ENCODE results near the gene KIF20A.
"Not testable (repeated sequence)": the region's sequence is repeated elsewhere in the genome, so short reads cannot be mapped to it uniquely, and the experiment has no call there.

Gene KIF20A

DNA sequence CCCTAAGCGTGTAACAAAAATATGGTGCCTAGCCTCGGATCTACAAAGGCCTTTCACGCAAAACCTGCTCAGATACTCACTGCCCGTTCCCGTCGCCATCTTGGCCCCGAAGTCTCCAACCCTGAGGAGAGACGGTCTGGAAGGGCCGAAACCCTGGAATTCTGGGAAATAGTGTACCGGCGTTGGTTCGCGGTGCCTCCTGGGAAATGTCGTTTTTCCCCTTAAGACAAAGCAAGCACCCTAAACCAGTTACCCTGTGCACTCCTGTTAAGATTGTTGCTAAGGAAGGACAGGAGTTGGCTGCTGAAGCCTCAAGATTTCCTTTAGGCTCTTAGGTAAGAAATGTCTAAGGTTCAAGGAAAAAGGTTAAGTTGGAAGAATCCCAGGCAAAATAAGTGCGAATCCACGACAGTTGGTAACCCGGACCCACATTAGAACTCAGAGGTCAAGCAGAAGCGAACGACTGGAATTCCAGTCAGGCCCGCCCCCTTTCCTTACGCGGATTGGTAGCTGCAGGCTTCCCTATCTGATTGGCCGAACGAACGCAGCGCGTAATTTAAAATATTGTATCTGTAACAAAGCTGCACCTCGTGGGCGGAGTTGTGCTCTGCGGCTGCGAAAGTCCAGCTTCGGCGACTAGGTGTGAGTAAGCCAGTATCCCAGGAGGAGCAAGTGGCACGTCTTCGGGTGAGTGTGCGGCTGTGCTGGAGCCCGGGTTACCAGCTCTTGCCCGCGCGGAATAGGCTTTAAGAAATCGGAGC is at the start of gene KIF20A, which contains the start of gene BRD8:
Gene KIF20A, plus strand, starts transcription at position 597 of the 761 bp plus-strand sequence. CDS start 569 bp downstream, outside the sequence.
Gene BRD8, minus strand, starts transcription at position 115 of the 761 bp plus-strand sequence. Its CDS starts 16 bp downstream, at position 99.
- DNase-seq = peak; percentile 91

DNA sequence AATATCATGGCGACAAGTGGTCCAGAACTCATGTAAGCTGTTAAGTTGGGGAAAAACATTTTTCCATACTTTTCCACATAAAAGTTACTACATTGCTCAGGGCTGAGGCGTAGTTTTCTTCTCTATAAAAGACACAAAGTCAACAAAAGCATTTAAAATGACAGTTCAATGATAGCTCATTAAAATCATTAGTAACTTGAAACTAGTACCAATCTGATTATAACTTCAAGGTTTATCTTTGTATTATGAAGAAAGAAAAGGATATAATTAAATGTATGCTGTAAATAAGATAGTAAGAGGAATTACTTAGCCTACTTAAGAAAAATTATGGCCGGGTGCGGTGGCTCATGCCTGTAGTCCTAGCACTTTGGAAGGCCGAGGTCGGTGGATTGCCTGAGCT is 49.6 kb upstream of the KIF20A start:
- no peak for DNase-seq

DNA sequence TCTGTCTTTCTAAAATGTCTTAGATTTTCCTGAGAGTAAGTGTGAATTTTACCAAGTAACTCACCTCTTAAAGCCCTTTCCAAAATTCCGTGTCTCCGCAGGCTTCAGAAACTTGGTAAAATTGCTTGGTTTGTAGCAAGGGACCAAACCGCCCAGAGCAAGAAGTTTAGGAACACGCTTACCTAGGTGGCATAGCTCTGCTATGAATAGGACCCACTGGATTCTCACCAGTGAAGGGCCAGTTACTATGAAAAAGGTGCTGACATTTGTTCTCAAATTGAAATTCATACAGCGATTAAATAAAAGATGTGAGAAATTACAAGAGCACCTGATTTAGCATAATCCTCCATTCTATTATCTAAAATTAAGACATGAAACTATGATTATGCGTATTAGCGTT is 46.4 kb upstream of the KIF20A start:
- DNase-seq = no peak

DNA sequence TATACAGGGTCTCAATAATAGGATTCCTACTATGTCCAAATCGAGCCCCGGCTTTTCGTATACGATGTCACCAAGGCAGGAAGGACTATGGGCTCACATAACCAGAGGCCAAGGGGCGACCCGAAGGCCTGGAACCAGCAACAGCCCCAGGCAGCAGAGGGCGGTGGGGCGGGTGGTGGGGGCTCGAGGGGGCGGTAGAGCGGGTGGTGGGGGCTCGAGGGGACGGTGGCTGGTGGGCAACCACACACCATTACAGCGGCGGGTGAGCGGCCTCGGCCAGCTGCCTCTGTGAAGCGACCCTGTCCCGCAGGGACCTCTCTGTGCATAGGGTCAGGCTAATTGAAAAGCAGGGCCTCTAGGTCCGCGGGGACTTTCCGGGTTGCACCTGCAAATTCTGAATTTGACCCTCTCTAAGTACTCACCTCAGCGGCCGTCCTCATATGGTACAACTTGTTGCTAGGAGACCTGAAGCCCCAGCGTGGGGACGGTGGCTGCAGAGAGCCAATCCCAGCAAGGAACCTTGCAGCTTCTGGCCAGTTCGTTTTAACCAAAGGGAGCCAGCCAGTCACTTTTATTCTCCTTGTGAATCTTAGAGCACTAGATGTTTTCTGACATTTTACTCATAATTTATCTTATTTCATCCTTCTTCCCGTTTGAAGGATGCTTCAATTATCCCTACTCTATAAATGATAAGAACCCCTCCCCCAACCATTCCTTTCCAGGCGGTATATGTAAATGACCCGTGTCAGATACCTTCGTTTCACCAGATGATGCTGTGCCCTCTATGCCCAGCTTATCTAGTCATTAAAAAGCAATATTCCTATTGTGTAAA is 39.7 kb upstream of the KIF20A start, which contains the start of gene NME5:
Gene NME5, minus strand, starts transcription at position 480 of the 832 bp plus-strand sequence. CDS start 648 bp downstream, outside the sequence.
- peak; percentile 71 for DNase-seq

DNA sequence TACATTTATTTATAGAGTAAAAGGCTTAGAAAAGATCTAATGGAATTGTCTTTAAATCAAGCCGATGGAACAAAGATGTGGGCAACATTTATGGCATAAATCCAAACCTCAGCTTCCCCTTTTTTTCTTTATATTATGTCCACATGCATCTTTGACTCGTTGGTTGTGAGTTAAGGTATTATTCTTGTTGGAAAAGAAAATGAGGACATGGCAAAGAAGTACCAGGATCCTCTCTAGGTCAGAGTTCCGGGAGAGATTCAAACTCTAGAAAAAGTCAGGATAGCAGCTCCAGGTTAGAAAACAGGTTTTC is 39.2 kb upstream of the KIF20A start:
- DNase-seq = no peak

DNA sequence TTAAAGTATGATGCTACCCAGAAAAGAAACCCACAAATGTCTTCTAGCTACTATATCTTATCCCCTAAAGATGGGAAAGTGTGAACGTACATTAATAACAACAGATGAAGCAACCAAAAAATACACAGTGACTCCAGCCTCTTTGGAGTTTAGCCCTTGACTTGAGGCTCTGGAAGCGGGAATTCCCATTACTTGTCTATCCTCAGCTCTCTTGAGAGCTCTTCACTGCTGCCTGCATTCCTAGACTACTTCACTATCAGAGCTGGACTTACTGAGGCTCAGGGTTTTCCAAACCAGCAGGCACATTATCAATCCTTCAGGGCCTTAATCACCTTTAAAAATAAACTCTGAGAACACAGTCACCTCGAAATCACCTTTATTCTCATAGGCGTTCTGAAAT is 38.6 kb upstream of the KIF20A start:
- no peak for DNase-seq

DNA sequence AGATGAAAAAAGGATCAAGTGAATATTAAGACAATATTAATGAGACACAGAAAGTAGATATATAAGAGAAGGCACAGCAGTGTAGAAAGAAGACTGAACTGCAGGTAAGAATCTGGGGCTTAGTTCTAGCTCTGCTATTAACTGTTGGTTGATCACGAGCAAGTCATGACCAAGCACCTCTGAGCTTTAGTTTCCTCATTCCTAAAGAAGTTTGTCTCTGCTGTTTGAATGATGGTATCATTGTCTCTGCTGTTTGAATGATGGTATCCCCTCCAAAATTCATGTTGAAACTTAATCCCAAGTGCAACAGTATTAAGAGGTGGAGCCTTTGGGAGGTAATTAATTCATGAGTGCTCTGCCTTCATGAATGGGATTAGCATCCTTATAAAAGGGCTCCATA is 37.2 kb upstream of the KIF20A start:
- no peak for DNase-seq

DNA sequence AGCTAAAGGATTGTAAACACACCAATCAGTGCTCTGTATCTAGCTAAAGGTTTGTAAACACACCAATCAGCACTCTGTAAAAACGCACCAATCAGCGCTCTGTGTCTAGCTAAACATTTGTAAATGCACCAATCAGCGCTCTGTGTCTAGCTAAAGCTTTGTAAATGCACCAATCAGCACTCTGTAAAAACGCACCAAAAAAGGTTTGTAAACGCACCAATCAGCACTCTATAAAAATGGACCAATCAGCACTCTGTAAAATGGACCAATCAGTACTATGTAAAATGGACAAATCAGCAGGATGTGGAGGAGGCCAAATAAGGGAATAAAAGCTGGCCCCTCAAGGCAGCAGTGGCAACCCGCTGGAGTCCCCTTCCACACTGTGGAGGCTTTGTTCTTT is 35.3 kb upstream of the KIF20A start:
- DNase-seq = not testable (repeated sequence)

DNA sequence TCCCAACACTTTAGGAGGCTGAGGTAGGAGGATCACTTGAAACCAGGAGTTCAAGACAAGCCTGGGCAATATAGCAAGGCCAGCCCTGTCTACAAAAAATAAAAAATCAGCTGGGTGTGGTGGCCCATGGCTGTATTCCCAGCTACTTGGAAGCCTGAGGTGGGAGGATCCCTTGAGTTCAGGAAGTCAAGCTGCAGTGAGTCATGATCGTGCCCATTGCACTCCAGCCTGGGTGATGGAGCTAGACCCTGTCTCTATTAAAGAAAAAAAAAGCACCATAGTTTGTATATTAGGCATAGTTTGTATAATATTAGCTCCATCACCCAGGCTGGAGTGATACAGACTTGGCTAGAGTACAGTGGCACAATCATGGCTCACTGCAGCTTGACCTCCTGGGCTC is 30.1 kb upstream of the KIF20A start:
- no peak for DNase-seq

DNA sequence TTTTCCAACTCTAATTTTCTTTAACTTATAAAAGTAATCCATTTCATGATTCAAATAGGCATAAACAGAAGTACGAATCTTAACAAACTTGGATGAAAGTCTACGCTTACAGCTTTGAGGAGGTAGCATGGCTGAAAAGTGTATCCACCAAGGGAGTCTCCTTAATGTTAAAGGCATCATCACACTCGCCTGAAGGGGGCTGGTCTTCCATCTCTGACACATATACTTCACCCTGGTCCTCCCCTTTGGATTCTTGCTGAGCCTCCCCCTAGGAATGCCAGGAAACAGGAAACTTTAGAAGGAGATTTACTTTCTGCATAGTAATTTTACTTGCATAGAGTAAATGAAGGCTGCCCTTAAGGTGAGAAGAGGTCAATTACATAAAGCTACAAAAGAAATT is 29.4 kb upstream of the KIF20A start:
- DNase-seq = no peak

DNA sequence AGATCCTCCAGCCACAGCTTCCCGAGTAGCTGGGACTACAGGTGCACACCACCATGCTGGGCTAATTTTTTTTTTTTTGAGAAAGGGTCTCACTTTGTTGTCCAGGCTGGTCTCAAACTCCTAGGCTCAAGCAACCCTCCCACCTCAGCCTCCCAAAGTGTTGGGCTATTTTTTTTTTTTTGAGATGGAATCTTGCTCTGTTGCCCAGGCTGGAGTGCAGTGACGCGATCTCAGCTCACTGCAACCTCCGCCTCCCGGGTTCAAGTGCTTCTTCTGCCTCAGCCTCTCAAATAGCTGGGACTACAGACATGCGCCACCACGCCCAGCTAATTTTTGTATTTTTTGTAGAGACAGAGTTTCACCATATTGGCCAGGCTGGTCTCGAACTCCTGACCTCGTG is 22.9 kb upstream of the KIF20A start:
- DNase-seq = not testable (repeated sequence)

DNA sequence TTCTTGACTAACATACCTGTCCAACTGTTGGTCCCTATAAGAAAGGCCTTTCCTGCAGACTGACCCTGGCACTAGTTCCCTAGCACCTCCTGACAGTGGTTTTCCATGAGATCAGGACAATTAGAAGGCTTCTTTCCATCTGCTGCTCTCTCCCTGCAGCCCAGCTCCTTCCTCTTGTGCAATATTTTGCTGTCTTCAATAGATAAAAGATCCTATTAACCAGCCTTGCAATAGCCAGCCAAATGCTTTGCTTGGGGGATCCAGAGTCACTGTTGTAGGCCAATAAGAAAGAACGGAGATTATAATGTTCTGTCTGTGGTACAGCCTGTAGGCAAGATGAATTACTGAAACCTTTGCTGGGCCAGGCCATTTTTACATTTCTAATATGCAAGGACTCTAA is 21.3 kb upstream of the KIF20A start:
- no peak for DNase-seq

DNA sequence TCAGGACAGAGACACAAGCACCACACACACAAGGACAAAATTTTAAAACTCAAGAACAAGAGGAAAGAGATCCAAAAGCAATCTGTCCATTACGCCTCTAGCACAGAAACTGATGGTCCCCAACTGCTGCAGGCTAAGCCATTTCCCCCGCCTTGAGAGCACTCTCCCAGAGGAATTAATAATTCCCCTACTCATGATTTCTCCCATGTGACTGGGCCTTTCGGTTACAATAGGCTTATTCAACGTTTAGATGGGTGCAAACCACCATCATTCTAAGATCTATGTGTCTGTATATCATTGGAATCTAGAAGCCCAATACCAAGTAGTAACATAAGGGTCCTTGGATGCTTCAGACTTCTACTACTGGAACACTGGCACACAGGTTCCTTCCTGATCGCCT is 19.2 kb upstream of the KIF20A start:
- DNase-seq = no peak

DNA sequence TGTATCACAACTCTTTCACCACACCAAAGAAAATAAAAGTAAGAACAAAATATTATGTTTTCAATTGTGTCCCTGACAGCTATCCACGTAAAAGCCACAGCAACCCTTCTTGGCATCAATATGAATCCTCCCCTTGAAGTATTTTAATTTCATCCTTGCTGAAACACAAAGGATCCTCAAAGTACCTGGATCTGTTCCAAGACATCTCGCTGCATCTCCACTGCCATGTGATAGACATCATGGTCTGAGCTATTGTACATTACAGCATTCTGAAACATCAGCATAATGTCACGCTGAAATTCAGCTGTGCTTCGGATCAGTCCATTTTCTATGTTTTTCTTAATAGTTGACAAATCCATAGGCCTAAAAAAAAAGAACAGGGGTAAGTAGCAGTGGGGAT is 18.2 kb upstream of the KIF20A start:
- no peak for DNase-seq

DNA sequence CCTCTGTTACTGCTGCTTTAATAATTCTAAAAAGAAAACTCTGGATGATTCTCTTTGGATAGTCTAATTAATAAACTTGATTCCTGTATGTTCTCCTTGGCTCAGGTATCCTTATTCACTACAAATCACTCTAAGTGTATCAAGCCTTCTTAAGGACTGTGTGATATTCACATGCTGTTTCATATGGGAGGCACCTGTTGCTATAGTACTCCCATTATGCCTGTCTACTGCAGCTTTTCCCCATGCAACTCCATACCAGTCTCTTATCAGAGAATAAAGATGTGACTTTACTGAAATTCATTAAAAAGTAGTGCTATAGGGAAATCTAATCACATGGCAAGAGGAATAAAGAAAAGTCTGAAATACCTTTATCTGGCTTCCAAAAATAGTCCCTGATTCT is 15.2 kb upstream of the KIF20A start:
- DNase-seq = no peak

DNA sequence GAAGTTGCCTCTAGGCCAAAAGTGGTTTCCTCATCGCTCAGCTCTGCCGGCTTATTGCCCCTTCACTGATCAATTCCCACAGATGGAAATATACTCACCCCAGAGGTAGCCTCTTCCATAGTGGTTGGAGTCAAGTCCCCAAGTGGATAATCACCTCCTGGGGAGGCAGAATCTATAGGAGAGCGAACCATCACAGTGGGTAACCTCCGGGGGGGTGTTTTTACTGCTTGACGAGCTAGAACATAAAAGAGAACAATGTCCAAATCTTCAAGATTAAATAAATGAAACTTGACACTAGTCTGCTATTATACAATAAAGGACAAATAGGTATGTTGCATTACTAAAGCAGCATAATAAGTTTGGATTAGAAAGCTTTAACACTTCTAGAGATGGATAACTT is 9.8 kb upstream of the KIF20A start:
- no peak for DNase-seq

DNA sequence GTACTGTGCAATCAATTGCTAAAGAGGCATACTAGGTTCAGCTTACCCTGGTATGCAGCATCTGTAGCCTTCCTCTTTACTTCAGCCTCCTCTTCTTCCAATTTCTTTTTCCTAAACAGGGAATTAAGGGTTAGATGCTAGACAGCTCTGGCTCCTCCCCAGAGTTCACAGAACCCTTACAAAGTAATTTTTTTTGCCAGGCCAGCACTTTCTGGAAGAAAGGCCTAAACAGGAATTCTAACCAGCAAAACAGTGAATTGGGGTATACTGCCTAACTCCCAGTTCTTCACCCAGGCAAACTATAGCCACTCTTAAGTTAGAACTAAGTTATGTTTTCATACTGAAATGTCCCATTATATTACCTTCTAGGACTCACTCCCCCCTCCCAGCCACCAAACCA is 8.6 kb upstream of the KIF20A start:
- DNase-seq = no peak

DNA sequence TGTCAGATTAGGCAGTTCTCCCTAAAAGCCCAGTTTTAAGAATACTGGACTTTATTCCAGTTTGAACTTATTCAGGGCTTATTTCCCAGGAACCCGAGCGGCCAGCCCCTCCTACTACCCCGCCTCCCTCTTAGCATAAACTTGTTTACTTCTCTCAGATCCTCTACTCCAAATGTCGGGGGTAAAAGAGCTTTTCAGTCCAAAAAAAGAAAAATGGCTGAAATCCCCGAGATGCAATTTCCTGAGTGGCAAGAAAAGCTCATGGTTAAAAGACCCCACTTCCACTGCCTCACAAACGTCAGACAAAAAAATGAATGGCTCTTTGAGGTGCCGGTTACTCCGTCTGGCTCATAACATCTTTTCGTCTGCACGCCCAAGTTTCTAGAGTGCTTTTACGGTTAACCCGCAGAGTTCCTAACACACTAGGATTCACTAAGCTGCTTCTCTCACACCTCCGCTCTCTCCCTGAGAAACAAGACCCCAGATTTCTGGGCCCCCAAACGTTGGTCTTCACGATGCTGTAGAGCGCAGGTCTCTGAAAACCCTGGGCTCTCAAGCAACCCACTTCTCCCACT is 884 bp upstream of the KIF20A start:
- peak; percentile 14 for DNase-seq

DNA sequence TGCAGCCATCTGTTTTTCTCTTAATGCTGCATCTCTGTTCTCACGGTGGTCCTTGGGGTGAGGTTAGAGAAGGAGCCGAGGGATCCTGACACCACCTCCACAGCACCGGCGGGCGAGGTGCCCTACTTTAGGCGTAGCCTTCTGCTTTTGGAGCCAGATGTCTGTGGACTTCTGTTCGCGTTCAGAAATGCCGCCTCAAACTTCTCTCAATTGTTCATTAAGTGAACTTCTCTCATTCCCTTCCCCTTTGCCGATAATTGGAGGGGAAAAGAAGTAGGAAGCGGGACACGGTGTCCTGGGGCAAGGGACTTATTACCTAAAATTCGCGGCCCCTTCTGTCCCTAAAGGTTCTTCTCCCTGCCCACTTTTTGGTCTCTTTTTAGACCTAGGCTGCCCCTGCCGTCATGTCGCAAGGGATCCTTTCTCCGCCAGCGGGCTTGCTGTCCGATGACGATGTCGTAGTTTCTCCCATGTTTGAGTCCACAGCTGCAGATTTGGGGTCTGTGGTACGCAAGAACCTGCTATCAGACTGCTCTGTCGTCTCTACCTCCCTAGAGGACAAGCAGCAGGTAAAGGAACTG is 455 bp downstream of the KIF20A start:
- no peak for DNase-seq

DNA sequence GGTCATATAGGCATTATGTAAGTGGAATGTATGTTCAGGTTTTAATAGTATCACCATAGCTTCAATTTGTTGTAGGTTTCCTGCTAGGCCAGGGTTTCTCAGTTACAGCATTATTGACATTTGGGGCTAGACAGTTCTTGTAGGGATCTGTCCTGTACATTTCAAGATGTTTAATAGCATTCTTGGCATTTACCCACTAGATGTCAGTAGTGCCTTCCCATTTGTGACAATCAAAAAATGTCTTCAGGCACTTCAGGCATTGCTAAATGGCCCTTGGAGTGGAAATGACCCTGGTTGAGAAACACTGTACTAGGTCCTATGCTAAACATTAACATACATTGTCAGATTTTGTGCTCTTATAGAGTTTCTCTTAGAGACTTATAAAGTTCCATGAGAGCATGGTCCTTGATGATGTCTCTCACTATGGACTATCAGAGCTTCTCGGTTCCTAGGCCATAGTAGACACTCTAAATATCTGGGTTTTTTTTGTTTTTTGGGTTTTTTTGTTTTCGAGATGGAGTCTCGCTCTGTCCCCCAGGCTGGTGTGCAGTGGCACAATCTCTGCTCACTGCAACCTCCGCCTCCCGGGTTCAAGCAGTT is 1.4 kb downstream of the KIF20A start:
- peak; percentile 57 for DNase-seq

DNA sequence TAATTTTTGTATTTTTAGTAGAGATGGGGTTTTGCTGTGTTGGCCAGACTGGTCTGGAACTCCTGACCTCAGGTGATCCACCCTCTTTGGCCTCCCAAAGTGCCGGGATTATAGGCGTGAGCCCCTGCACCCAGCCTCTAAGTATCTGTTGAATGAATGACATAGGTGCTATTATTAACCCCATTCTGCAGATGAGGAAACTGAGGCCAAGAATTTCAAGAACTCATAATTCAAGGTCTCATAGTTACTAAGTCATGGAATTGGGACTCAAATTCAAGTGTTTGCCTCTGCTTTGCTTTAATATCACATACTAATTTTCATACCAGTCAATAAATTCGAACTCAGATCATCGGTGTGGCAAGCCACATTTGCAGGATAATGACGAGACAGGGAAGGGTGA is 1.9 kb downstream of the KIF20A start:
- no peak for DNase-seq

DNA sequence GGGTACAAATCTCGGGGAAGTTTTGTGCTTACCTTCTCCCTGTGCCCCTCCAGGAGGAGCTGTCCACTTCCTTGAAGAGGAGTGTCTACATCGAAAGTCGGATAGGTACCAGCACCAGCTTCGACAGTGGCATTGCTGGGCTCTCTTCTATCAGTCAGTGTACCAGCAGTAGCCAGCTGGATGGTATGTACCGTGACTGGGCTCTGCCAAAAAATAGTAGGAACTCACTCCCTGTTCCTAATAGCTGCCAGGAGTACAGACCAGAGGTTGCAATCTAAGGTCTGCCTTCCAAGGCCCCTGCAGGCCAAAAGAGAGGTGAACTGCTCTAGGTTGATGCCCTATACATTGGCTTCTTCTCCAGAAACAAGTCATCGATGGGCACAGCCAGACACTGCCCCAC is 3.9 kb downstream of the KIF20A start:
- no peak for DNase-seq

DNA sequence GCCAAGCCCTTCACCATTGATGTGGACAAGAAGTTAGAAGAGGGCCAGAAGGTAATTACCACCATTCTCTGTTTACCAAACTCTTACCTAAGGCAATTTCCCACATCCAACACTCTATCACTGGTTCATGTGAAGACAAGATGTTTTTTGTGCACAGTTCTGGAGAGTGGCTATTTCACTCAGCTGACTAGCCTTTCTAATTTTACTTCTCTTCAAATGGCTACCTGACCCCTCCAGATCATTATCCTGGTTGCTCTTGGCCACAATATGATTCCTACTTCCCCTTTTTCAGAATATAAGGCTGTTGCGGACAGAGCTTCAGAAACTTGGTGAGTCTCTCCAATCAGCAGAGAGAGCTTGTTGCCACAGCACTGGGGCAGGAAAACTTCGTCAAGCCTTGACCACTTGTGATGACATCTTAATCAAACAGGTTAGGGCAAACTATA is 7.1 kb downstream of the KIF20A start:
- DNase-seq = no peak
